Dermis blood vessel endothelial cell (primary cell): Measurements from ENCODE around the gene C19orf25. TPM values are rescaled to one million over a fixed set of nuclear protein-coding genes. Genes with fewer than 3 reads are reported as not detected.

Experiments used
- DNase-seq: peaks from one replicate; pipeline ENCODE4 v3.0.0; 2010
- total RNA-seq: library from RNA; depleted of rRNA; stranded (reverse); fragments of >200 nt; gene quantifications from 2 replicates; pipeline ENCODE4 v1.2.3, GENCODE V29; 2014

Gene C19orf25
- total RNA-seq, 1 donor from 2014 or later = 28.1 TPM

- DNase-seq = peak; percentile 28
Observed at GRCh38 chr19:1446713-1447481, 32.1 kb downstream of the C19orf25 start.

GRCh38 chr19:1445932-1446712 lies 32.9 kb downstream of the C19orf25 start:
- DNase-seq = no peak

GRCh38 chr19:1445185-1445931 lies 33.7 kb downstream of the C19orf25 start:
- peak; percentile 70 for DNase-seq

- no peak for DNase-seq
Observed at GRCh38 chr19:1441677-1442438, 37.2 kb downstream of the C19orf25 start.

- DNase-seq = no peak
Observed at GRCh38 chr19:1441022-1441426, 38.0 kb downstream of the C19orf25 start.

- DNase-seq = no peak
Observed at GRCh38 chr19:1440418-1440801, 38.6 kb downstream of the C19orf25 start.

GRCh38 chr19:1439525-1440417 lies 39.2 kb downstream of the C19orf25 start:
- DNase-seq = peak; percentile 33

GRCh38 chr19:1438933-1439354 lies 40.1 kb downstream of the C19orf25 start:
- no peak for DNase-seq

GRCh38 chr19:1438035-1438932 lies 40.7 kb downstream of the C19orf25 start, which contains the start of gene RPS15:
RPS15 (plus strand) TSS chr19:1438396; CDS start chr19:1438426, 30 bp downstream.
- peak; percentile 98 for DNase-seq

GRCh38 chr19:1437609-1438008 lies 41.4 kb downstream of the C19orf25 start:
- DNase-seq = no peak

GRCh38 chr19:1435378-1435989 lies 43.5 kb downstream of the C19orf25 start:
- no peak for DNase-seq

- no peak for DNase-seq
Observed at GRCh38 chr19:1434577-1435060, 44.4 kb downstream of the C19orf25 start.

- DNase-seq = no peak
Observed at GRCh38 chr19:1434040-1434366, 45.0 kb downstream of the C19orf25 start.

GRCh38 chr19:1433119-1434039 lies 45.6 kb downstream of the C19orf25 start:
- DNase-seq = no peak

- no peak for DNase-seq
Observed at GRCh38 chr19:1432507-1432887, 46.5 kb downstream of the C19orf25 start.

GRCh38 chr19:1431759-1432506 lies 47.1 kb downstream of the C19orf25 start:
- DNase-seq = no peak

GRCh38 chr19:1430246-1430645 lies 48.8 kb downstream of the C19orf25 start:
- DNase-seq = no peak

- DNase-seq = no peak
Observed at GRCh38 chr19:1429750-1430149, 49.3 kb downstream of the C19orf25 start.
